GM21390 (cell line): ENCODE results near the gene KRTAP5-5.

Experiments used
- ATAC-seq: cut with Tn5 transposase; IDR thresholded peaks from one replicate; pipeline ENCODE4 v1.9.1; 2021; ENCODE audit not compliant: unreplicated experiment

Gene KRTAP5-5

DNA sequence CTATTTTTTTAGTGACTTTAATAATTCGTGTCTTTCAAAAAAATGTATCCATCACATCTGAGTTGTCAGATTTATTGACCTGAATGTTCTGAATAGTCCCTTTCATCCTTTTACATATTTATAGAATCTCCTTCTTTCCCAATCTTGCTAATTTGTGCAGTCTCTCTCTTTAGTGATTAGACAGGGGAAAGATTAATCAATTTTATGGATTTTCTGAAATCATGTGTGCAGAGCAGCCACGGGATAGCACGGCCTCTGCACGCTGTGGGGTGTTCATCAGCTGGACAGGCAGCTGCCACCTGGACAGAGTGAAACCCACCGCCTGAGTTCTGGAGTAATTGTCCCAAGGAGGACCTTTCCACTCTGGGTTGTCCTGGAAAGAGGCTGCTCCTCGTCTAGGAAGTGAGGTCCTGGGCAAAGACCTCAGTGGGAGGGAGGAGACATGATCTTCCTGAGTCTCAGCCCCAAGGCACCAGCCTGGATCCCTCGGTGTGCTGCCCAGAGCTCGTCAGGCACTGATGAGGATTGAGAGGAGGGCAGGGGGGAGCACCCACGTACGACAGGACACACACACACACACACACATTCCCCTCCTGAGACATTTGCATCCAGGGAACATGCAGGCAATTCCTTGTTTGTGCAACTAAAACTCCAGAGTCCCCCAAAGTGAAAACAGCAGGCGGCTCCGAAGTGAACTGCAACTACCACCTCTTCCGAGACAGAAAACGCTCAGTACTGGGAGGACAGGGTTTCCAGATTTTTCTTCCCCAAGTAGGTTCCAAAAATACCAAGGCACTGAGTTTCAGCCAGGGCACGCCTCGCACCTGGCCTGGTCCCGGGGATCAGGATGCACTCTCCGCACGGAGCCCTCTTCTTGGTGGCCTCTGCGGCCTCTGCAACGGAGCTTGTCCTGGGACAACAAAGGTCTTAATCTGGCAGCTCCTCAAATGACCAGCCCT lies 44.9 kb downstream of the KRTAP5-5 start:
- ATAC-seq, result no peak

DNA sequence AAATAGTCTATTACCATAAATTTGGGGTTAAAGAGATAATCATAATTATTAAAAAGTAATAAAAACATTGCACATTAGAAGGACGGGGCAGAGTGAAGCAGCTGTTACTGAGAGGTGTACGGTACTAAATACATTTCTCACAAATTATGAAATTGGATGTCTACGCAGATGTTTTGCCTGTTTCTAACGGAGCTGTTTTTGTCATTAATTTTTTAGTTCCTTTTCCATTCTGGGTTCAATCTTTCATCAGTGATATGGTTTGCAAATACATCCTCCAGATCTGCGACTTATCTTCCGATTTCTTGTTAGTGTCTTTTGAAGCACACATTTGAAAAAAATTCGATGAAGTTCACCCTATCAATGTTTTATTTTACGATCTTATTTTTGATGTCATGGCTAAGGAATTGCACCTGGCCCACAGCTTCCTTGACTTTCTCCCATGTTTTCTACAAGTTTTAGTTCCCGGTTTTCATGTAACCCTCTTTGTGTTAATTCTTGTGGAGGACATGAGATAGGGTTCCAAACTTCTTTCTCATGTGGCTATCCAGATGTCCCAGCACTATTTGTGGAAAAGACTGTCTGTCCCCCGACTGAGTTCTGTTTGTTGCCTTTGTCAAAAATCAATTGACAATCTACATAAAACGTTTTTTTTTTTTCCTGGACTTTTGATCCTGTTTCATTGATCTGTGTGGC lies 46.1 kb downstream of the KRTAP5-5 start:
- ATAC-seq, result no peak

DNA sequence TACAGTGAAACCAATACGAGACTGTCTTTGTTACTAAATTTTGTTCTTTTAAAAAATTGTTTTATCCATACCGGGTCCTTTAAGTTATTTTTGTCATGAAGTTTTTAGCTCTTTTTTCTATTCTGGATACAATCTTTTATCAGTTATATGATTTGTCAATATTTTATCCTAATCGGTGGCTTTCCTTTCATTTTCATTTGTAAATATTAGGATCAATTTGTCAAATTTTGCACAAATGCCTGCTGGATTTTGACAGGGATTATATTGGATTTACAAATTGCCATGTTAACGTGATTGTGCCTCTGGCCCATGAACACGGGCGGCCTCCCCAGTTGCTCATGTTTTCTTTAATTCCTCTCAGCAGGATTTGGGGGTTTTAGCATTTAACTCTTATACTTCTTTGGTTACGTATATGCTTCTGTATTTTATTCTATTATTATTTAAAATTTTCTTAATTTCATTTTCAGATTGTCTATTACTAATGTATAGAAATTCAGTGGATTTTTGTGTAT lies 46.7 kb downstream of the KRTAP5-5 start:
- no peak for ATAC-seq

DNA sequence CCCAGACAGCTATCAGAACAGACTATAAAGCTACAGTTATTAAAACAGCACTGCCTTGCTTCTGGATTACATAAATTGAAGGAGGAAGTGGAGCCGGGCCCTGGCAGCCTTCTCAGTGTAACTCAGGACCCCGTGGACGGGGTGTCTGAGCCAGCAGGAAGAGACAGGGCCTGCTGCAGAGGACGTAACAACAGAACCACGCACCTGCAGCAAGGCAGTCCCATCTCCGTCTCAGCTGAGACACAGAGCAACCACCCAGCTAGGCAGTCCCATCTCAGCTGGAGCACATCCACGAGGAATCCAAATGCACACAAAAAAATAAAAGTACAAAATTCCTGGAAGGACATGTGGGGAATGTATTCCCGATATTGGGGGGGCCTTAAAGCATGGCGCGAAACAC lies 50.3 kb downstream of the KRTAP5-5 start:
- no peak for ATAC-seq
